Measurements from ENCODE around the gene KCNMA1.

GRCh38 chr10:76962851-76963250, 674.8 kb downstream of the KCNMA1 start:
- TF ChIP-seq ZNF274 (IDR thresholded peaks at IDR 0.05; ENCODE audit: low read depth, low read length) (no peak), YY1 (IDR thresholded peaks at IDR 0.05; ENCODE audit: insufficient read depth, insufficient read length) (no peak)

All from NT2/D1 (cell line).